ENCODE data around the gene TOMM40. TPM values are rescaled to one million over a fixed set of nuclear protein-coding genes. Genes with fewer than 3 reads are reported as not detected.

TOMM40 gene
- total RNA-seq, 2 donors from 2014 or later = 19.7 to 34.3 TPM

DNA sequence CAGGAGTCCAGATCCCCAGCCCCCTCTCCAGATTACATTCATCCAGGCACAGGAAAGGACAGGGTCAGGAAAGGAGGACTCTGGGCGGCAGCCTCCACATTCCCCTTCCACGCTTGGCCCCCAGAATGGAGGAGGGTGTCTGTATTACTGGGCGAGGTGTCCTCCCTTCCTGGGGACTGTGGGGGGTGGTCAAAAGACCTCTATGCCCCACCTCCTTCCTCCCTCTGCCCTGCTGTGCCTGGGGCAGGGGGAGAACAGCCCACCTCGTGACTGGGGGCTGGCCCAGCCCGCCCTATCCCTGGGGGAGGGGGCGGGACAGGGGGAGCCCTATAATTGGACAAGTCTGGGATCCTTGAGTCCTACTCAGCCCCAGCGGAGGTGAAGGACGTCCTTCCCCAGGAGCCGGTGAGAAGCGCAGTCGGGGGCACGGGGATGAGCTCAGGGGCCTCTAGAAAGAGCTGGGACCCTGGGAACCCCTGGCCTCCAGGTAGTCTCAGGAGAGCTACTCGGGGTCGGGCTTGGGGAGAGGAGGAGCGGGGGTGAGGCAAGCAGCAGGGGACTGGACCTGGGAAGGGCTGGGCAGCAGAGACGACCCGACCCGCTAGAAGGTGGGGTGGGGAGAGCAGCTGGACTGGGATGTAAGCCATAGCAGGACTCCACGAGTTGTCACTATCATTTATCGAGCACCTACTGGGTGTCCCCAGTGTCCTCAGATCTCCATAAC is 14.5 kb downstream of the TOMM40 start, which contains the start of gene APOE:
Gene APOE, plus strand, starts transcription at position 360 of the 724 bp plus-strand sequence. CDS start 829 bp downstream, outside the sequence.
- DNase-seq (peak in 1 of 4 donors; percentile 36), ATAC-seq (no peak)
- H3K36me3 ChIP-seq (replicated peaks in 1 of 2; ENCODE audit: insufficient read depth in 1 of 2, low read depth in 2 of 2) = peaks cover 0 to 2% of the 10 kb centered on the region in 2 donors
- no peaks in the 10 kb centered on the region for H3K9me3 ChIP-seq
- H3K4me1 ChIP-seq = peaks cover 29% of the 10 kb centered on the region
- no peak within 1 kb of the TSS for H3K27ac ChIP-seq
- TF ChIP-seq, protein P1, sequence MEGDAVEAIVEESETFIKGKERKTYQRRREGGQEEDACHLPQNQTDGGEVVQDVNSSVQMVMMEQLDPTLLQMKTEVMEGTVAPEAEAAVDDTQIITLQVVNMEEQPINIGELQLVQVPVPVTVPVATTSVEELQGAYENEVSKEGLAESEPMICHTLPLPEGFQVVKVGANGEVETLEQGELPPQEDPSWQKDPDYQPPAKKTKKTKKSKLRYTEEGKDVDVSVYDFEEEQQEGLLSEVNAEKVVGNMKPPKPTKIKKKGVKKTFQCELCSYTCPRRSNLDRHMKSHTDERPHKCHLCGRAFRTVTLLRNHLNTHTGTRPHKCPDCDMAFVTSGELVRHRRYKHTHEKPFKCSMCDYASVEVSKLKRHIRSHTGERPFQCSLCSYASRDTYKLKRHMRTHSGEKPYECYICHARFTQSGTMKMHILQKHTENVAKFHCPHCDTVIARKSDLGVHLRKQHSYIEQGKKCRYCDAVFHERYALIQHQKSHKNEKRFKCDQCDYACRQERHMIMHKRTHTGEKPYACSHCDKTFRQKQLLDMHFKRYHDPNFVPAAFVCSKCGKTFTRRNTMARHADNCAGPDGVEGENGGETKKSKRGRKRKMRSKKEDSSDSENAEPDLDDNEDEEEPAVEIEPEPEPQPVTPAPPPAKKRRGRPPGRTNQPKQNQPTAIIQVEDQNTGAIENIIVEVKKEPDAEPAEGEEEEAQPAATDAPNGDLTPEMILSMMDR (IDR thresholded peaks at IDR 0.05) = no peak
- TF ChIP-seq POLR2A (IDR thresholded peaks at IDR 0.05) = peak in 1 of 3 donors; percentile 38
- H3K27me3 ChIP-seq = peaks cover 0 to 11% of the 10 kb centered on the region in 2 donors
- intact Hi-C loops (cut with DNase I) = loop anchor here (5.0 kb wide), 1 partner anchor 37 kb away; the partner anchor contains the start of gene APOC4
- H3K4me3 ChIP-seq = no peak within 1 kb of the TSS
- WGBS, 2 donors = 5 to 6% methylated on average over 6 to 20 of the region's 20 CpGs

DNA sequence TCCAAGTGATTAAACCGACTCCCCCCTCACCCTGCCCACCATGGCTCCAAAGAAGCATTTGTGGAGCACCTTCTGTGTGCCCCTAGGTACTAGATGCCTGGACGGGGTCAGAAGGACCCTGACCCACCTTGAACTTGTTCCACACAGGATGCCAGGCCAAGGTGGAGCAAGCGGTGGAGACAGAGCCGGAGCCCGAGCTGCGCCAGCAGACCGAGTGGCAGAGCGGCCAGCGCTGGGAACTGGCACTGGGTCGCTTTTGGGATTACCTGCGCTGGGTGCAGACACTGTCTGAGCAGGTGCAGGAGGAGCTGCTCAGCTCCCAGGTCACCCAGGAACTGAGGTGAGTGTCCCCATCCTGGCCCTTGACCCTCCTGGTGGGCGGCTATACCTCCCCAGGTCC is 16.6 kb downstream of the TOMM40 start:
- no peak for TF ChIP-seq POLR2A (IDR thresholded peaks at IDR 0.05)
- TF ChIP-seq, protein P1 (IDR thresholded peaks at IDR 0.05) = no peak
- Histone ChIP-seq H3K36me3 (replicated peaks in 1 of 2; ENCODE audit: insufficient read depth in 1 of 2, low read depth in 2 of 2) (no peaks in the 10 kb centered on the region), H3K9me3 (no peaks in the 10 kb centered on the region), H3K4me1 (peaks cover 36% of the 10 kb centered on the region), H3K27me3 (peaks cover 0 to 11% of the 10 kb centered on the region in 2 donors), H3K4me3 (no peak overlapping the region), H3K27ac (no peak overlapping the region)
- intact Hi-C loops (cut with DNase I) = loop anchor here (5.0 kb wide), 1 partner anchor 35 kb away; the partner anchor contains the start of gene APOC4
- DNase-seq = no peak
- no peak for ATAC-seq
- WGBS, 2 donors = 75 to 88% methylated on average over 9 of the region's 12 CpGs

DNA sequence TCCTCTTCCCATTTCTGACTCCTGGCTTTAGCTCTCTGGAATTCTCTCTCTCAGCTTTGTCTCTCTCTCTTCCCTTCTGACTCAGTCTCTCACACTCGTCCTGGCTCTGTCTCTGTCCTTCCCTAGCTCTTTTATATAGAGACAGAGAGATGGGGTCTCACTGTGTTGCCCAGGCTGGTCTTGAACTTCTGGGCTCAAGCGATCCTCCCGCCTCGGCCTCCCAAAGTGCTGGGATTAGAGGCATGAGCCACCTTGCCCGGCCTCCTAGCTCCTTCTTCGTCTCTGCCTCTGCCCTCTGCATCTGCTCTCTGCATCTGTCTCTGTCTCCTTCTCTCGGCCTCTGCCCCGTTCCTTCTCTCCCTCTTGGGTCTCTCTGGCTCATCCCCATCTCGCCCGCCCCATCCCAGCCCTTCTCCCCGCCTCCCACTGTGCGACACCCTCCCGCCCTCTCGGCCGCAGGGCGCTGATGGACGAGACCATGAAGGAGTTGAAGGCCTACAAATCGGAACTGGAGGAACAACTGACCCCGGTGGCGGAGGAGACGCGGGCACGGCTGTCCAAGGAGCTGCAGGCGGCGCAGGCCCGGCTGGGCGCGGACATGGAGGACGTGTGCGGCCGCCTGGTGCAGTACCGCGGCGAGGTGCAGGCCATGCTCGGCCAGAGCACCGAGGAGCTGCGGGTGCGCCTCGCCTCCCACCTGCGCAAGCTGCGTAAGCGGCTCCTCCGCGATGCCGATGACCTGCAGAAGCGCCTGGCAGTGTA is 17.2 kb downstream of the TOMM40 start:
- no peaks in the 10 kb centered on the region for H3K9me3 ChIP-seq
- WGBS, 2 donors = 88 to 89% methylated on average over 18 to 39 of the region's 46 CpGs
- no peak for TF ChIP-seq POLR2A (IDR thresholded peaks at IDR 0.05)
- TF ChIP-seq, protein P1 (IDR thresholded peaks at IDR 0.05) = no peak
- H3K4me1 ChIP-seq = peaks cover 34% of the 10 kb centered on the region
- no peaks in the 10 kb centered on the region for H3K36me3 ChIP-seq (replicated peaks in 1 of 2; ENCODE audit: insufficient read depth in 1 of 2, low read depth in 2 of 2)
- H3K4me3 ChIP-seq = no peak overlapping the region
- no peak for DNase-seq
- H3K27ac ChIP-seq = no peak overlapping the region
- H3K27me3 ChIP-seq = peaks cover 0 to 11% of the 10 kb centered on the region in 2 donors
- intact Hi-C loops (cut with DNase I) = loop anchor here (5.0 kb wide), 1 partner anchor 34 kb away; the partner anchor contains the start of gene APOC4
- no peak for ATAC-seq

DNA sequence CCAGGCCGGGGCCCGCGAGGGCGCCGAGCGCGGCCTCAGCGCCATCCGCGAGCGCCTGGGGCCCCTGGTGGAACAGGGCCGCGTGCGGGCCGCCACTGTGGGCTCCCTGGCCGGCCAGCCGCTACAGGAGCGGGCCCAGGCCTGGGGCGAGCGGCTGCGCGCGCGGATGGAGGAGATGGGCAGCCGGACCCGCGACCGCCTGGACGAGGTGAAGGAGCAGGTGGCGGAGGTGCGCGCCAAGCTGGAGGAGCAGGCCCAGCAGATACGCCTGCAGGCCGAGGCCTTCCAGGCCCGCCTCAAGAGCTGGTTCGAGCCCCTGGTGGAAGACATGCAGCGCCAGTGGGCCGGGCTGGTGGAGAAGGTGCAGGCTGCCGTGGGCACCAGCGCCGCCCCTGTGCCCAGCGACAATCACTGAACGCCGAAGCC is 17.8 kb downstream of the TOMM40 start:
- peaks cover 0 to 11% of the 10 kb centered on the region in 2 donors for H3K27me3 ChIP-seq
- H3K4me3 ChIP-seq = no peak overlapping the region
- no peak overlapping the region for H3K27ac ChIP-seq
- 92% methylated on average over 28 of the region's 44 CpGs; no CpG with 5 or more reads in 1 of the 2 donors for whole genome bisulfite sequencing, 2 donors
- intact Hi-C loops (cut with DNase I) = loop anchor here (5.0 kb wide), 1 partner anchor 33 kb away; the partner anchor contains the start of gene APOC4
- TF ChIP-seq, protein P1 (IDR thresholded peaks at IDR 0.05) = no peak
- TF ChIP-seq POLR2A (IDR thresholded peaks at IDR 0.05) = no peak
- no peak for DNase-seq
- no peaks in the 10 kb centered on the region for H3K36me3 ChIP-seq (replicated peaks in 1 of 2; ENCODE audit: insufficient read depth in 1 of 2, low read depth in 2 of 2)
- no peak for ATAC-seq
- no peaks in the 10 kb centered on the region for H3K9me3 ChIP-seq
- peaks cover 28% of the 10 kb centered on the region for H3K4me1 ChIP-seq

All from body of pancreas (tissue), 4 donors.